Lower leg skin (tissue), 3 donors: ENCODE measurements around the gene TRIP10.

Experiments
- POLR2A ChIP-seq, 2 donors: fragments of 450-650 bp; IDR thresholded peaks; one replicate each; pipeline ENCODE4 v1.6.1; 2016 to 2017; ENCODE audit warnings: antibody characterized with exemption in 2 of 2, mild to moderate bottlenecking in 1 of 2, moderate library complexity in 1 of 2
- TF ChIP-seq, protein P1 (sequence below), 3 donors: fragments of 450-650 bp; IDR thresholded peaks; one replicate each; pipeline ENCODE4 v1.5.1; 2016; ENCODE audit warnings: antibody characterized with exemption in 3 of 3, mild to moderate bottlenecking in 3 of 3, moderate library complexity in 2 of 3

DNA sequence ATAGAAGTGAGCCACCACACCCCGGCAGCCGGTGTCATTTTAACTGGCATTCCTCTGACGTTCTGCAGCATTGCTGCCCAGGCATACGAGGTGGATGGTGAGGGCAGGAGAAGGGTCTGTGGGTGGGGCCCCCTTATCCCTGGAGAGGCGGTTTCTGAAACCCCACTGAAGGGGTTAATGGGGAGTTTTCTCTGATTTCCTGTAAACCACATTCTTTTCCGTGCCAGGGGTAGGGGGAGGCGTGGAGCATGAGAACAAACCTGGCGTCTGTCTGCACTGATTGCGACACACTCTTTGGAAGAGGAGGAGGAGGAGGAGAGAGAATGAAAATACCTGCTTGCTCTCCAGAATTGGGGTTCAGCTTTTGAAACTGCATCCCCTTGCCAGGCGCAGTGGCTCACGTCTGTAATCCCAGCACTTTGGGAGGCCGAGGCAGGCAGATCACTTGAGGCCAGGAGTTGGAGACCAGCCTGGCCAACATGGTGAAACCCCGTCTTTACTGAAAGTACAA is 16.3 kb upstream of the TRIP10 start:
- no peak for TF ChIP-seq POLR2A (IDR thresholded peaks at IDR 0.05)
- TF ChIP-seq, protein P1, sequence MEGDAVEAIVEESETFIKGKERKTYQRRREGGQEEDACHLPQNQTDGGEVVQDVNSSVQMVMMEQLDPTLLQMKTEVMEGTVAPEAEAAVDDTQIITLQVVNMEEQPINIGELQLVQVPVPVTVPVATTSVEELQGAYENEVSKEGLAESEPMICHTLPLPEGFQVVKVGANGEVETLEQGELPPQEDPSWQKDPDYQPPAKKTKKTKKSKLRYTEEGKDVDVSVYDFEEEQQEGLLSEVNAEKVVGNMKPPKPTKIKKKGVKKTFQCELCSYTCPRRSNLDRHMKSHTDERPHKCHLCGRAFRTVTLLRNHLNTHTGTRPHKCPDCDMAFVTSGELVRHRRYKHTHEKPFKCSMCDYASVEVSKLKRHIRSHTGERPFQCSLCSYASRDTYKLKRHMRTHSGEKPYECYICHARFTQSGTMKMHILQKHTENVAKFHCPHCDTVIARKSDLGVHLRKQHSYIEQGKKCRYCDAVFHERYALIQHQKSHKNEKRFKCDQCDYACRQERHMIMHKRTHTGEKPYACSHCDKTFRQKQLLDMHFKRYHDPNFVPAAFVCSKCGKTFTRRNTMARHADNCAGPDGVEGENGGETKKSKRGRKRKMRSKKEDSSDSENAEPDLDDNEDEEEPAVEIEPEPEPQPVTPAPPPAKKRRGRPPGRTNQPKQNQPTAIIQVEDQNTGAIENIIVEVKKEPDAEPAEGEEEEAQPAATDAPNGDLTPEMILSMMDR (IDR thresholded peaks at IDR 0.05) = no peak
